SH-SY5Y (cell line): Measurements from ENCODE around the gene C5.
A peak's percentile ranks its signal among the peaks of the same experiment; 100 is the strongest.

Experiments used
- GATA2 ChIP-seq: IDR thresholded peaks from 2 replicates; pipeline ENCODE4 v1.6.1; 2011; ENCODE audit warnings: mild to moderate bottlenecking, low read depth, low read length
- GATA3 ChIP-seq: IDR thresholded peaks from 2 replicates; pipeline ENCODE4 v1.6.1; 2011; ENCODE audit warnings: low read depth, mild to moderate bottlenecking, low read length, moderate library complexity

- TF ChIP-seq GATA2: peak; percentile 64
- TF ChIP-seq GATA3: peak; percentile 46; the same call in 1 of the 2 replicates
Observed at GRCh38 chr9:120985819-120986222, 64.3 kb downstream of the C5 start.
